ENCODE results near the gene ARR3. TPM values are rescaled to one million over a fixed set of nuclear protein-coding genes. Genes with fewer than 3 reads are reported as not detected.

ARR3 gene
- not detected in 2 replicates for total RNA-seq

DNA sequence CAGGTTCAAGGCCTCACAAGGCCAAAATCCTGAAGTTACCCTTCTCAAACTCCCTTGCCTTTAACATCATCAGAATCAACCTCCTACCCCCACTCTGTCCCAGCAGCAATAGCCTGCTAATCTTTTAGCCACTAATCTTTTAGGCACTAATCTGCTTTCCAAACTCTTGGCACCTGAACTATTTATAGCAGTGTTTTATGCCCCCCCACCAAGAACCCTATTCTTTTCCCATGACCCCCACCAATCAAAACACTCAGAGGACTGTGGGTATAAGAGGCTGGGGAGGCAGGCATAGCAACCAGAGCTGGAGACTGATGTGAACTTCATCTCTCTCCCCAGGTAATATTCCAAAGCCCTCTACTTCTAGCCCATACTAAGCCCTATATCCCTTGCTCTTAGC lies at the start of gene ARR3:
ARR3 (plus strand) TSS at position 301 of the 400 bp plus-strand sequence. CDS start 1,052 bp downstream, outside the sequence.

GRCh38 chrX:70234355-70234754 lies 33.8 kb upstream of the ARR3 start, which contains the start of gene AWAT1:
Gene AWAT1, plus strand, starts transcription at chrX:70234655. Its CDS starts 41 bp downstream, at chrX:70234696.

DNA sequence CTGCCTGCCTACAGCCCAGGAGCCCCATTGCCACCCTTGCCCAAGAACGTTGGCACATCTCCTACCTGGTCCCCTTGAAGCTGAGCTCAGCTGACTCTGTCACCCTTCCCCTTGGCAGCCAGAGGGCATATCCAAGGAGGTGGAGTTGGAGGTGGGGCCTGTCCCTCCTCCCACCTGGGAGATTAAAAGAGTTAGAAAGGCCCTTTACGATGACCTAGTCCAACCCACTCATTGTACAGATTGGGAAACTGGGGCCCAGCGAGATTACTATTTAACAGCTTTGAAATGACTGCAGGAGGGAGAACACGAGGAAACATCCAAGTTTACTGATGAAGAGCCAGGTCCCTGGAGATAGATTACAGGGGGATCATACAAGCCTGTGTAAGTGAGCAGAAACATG lies 8.0 kb upstream of the ARR3 start, which contains the start of gene P2RY4:
P2RY4 (minus strand) TSS at position 101 of the 400 bp plus-strand sequence. CDS start 580 bp downstream, outside the sequence.

DNA sequence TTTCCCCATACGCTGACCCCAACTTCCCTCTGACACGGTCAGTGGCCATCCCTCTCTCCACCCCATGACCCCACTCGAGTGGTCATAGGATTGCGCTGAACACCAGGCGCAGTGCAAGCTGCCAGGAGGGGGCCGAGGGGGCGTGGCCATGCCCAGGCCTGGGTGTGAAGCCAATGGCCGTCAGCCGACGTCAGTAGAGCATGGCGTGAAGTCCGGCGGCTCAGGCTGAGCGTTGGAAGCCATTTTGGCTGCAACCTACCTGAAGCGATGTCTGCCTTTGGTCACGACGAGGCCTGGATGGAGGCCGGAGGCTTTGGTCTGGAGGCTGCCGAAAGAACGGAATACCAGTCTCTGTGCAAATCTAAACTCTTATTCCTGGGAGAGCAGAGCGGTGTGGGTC lies 13.8 kb downstream of the ARR3 start, which contains the start of gene RAB41:
RAB41 (plus strand) TSS at position 222 of the 400 bp plus-strand sequence; CDS start at position 268, 46 bp downstream.

DNA sequence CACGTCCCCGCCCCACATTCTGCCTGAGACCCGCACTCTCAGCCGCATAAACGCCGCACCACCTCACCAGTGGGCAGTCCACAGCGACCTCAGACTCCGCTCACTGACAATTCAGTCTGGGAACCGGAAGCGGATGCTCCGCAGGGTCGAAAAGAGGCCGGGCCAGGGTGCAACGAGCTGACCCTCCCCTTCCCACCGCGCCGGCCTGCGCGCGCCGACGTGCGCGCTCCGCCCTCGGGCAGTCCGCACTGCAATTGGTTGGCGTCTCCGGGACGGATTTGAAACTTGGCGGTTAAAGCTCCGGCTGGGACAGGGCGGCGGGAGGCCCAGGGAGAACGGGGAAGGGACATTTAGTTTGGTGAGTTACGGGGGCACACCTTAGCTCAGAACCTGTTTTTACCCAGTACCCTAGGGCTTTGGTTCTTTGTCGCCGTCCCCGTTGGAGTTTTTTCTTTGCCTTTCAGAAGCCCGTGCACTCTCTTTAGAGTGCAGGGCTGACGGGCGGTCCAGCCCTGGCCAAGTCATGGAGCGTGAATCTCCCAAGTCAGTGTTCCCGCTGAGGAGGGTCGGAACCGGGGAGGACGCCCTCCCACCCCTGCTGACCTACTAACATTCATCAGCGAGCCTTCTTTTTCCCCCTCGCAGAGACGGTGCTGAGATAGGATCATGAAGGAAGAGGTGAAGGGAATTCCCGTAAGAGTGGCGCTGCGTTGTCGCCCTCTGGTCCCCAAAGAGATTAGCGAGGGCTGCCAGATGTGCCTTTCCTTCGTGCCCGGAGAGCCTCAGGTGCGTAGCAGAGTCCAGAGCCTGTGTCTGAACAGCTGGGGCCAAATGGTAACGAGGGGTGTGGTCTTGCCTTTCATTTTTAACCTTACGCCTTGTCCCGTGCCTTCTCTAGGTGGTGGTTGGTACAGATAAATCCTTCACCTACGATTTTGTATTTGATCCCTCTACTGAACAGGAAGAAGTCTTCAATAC lies 21.9 kb downstream of the ARR3 start, which contains the start of the genes KIF4A and PDZD11:
KIF4A (plus strand) TSS at position 312 of the 978 bp plus-strand sequence; CDS start at position 667, 355 bp downstream.
PDZD11 (minus strand) TSS at position 135 of the 978 bp plus-strand sequence. CDS start 586 bp downstream, outside the sequence.

Other genes with a start within 250 kb of the ARR3 start
- gene AWAT2, start 218.4 kb upstream of the ARR3 start, total RNA-seq: not detected in 2 replicates
- not detected in 2 replicates for gene OTUD6A, start 205.9 kb upstream of the ARR3 start, total RNA-seq
- 56.8 and 92.4 TPM in 2 replicates for gene IGBP1, start 134.9 kb upstream of the ARR3 start, total RNA-seq
- gene DGAT2L6, start 90.9 kb upstream of the ARR3 start, total RNA-seq: not detected in 2 replicates
- not detected in 2 replicates for gene AWAT1, start 33.7 kb upstream of the ARR3 start, total RNA-seq
- 0.13 TPM in 1 of 2 replicates, not detected in the other for gene P2RY4, start 8.1 kb upstream of the ARR3 start, total RNA-seq
- not detected in 2 replicates for gene RAB41, start 13.8 kb downstream of the ARR3 start, total RNA-seq
- gene PDZD11, start 21.6 kb downstream of the ARR3 start, total RNA-seq: 45.1 and 67.9 TPM in 2 replicates
- gene KIF4A, start 21.8 kb downstream of the ARR3 start, total RNA-seq: 6.8 and 11.5 TPM in 2 replicates
- not detected in 2 replicates for gene GDPD2, start 155.0 kb downstream of the ARR3 start, total RNA-seq
- gene DLG3, start 176.5 kb downstream of the ARR3 start, total RNA-seq: 14.7 and 26.3 TPM in 2 replicates

Data from epithelial cell of alveolus of lung (primary cell).